Stimulated activated naive CD4-positive, alpha-beta T cell treated with Interleukin-2 at 50 U/mL for 16 hours (primary cell): ENCODE data around the gene PSRC1.

Experiments
- DNase-seq: peaks from one replicate; lab custom pipeline; 2025; lab: John Stamatoyannopoulos, UW

Gene PSRC1

DNA sequence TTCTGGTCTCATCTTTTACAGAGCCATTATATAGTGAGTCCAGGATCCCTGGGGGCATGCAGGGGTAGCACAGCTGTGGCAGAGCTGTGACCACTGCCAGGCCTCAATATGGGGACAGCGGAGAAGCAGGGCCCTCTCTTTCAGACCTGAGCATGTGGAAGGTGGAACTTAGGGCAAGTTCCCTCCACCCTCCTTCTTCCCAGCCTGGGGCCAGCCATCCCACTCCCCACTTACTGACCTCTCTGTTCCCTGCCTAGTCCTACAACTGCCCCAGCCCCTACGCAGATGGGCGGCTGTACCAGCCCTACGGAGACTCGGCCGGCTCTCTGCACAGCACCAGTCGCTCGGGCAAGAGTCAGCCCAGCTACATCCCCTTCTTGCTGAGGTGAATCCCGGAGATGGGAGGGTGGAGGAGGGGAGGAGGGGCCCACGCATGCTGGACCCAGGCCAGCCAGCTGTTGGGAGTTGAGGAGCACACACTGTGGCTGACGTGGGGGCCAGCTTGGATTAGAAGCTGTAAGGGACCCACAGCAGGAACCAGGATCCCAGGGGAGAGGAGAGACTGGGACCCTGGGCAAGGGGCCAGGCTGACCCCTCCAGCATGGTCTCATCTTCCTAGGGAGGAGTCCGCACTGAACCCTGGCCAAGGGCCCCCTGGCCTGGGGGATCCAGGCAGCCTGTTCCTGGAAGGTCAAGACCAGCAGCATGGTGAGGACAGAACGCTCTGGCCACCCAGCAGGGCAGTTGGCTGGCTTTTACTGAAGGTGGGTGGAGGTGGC, 10.7 kb downstream of the PSRC1 start:
- no peak for DNase-seq

DNA sequence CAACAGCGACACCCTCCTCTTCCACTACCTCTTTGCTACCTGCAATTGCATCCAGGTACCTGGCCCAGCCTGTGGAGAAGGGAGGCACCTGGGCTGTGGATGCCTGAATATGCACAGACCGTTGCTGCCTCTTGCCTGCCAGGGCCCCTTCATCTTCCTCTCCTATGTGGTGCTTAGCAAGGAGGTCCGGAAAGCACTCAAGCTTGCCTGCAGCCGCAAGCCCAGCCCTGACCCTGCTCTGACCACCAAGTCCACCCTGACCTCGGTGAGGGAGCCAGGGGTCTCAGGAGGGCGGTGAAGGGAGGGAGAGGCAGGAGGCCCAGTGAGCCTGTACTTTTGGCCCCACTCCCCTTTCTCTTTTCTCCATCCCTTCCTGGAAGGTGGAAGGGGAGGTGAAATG, 11.5 kb downstream of the PSRC1 start:
- DNase-seq = no peak

DNA sequence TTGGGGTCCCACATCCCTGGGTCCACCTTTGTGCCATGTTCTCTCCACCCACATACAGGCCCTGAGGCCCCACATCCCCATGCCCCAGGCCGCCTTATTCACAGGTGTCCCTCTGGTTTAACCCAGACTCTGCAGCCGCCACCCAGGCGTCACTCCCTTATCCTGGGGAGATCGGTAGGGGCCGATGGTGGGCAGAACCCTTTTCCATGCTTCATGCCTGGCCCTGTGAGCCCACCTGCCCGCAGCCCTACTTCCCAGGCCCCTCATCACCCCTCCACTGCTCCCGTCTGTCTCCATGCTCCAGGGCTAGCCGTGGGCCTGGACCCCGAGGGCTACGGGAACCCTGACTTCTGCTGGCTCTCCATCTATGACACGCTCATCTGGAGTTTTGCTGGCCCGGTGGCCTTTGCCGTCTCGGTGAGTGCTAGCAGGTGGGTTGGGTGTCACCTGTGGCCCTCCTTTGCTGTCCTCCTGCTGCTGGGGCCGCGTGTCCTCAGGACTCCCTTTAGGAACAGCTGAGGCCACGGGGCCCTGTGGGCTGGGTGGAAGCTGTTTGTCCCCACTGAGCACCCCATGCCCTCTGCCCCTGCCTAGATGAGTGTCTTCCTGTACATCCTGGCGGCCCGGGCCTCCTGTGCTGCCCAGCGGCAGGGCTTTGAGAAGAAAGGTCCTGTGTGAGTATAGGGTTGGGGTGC, 12.2 kb downstream of the PSRC1 start:
- no peak for DNase-seq

DNA sequence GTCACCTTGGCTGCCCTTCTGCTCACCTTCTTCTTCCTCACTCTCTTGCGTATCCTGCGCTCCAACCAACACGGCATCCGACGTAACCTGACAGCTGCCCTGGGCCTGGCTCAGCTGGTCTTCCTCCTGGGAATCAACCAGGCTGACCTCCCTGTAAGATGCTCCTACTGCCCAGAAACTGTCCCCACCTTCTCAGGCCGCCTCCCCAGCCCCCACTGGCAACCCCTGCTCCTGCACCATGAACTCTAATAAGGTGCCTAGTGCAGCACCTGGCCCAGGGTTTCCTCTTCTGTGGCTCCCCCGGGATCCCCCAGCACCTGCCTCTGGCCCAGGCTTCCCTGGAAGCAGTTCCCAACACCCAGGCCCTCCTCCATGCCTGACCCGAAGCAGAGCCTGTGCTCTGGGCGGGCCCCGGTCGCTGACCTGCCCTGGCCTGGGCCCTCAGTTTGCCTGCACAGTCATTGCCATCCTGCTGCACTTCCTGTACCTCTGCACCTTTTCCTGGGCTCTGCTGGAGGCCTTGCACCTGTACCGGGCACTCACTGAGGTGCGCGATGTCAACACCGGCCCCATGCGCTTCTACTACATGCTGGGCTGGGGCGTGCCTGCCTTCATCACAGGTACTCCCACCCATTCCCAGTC, 12.8 kb downstream of the PSRC1 start:
- DNase-seq = no peak

DNA sequence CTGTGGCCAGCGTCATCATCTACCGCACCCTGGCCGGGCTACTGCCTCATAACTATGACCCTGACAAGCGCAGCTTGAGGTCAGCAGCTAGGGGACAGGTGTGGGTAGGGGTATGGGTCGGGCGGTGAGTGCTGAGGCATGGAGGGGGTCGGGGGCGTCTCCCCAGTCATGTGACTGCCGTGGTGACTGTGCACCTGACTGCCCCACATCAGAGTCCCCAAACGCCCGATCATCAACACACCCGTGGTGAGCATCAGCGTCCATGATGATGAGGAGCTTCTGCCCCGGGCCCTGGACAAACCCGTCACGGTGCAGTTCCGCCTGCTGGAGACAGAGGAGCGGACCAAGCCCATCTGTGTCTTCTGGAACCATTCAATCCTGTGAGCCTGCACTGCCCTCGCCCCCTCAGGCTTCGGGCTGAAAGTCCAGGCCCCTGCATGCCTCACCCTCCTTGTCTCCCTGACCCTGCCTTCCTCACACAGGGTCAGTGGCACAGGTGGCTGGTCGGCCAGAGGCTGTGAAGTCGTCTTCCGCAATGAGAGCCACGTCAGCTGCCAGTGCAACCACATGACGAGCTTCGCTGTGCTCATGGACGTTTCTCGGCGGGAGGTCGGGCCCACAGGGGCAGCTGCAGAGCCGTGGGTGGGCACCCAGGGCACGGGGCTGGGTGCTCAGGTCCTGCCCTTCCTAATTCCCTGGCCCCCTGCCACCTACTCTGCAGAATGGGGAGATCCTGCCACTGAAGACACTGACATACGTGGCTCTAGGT, 13.5 kb downstream of the PSRC1 start:
- no peak for DNase-seq

DNA sequence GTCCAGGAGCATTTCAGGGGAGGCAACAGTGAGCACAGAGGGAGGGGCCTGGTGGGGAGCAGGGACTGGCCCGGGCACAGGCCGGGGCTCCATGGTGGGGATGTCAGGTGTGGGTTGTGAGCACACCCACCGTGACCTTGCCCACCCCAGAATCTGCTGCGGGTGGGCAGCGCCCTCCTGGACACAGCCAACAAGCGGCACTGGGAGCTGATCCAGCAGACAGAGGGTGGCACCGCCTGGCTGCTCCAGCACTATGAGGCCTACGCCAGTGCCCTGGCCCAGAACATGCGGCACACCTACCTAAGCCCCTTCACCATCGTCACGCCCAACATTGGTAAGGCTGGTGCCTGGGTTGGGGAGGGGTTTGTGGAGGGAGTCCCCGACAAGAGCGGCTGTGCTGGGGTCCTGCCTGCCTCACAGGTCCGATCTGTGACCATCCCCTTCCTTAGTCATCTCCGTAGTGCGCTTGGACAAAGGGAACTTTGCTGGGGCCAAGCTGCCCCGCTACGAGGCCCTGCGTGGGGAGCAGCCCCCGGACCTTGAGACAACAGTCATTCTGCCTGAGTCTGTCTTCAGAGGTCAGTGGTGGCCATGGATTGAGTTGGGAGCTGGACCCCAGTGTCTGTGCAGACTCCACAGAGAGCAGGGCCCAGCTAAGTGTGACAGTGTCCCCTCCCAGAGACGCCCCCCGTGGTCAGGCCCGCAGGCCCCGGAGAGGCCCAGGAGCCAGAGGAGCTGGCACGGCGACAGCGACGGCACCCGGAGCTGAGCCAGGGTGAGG, 14.3 kb downstream of the PSRC1 start:
- no peak for DNase-seq

DNA sequence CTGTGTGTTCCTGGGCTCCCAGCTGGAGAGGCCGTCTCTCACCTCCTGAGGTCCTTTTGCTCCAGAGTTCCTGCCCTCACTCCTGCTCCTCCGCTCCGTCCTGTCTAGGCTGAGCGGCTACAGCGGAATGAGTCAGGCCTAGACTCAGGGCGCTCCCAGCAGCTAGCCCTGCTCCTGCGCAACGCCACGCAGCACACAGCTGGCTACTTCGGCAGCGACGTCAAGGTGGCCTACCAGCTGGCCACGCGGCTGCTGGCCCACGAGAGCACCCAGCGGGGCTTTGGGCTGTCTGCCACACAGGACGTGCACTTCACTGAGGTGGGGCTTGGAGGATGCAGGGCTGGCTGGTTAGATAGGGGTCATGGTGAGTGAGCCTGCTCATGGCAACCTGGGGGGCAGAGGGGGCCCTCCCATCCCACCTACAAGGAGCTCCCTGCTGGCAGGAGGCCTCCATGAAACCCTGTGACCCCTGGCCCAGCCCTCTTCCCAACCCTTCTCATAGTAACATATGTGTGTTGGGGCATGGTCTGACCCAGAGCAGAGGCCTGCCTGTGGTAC, 15.1 kb downstream of the PSRC1 start:
- no peak for DNase-seq

DNA sequence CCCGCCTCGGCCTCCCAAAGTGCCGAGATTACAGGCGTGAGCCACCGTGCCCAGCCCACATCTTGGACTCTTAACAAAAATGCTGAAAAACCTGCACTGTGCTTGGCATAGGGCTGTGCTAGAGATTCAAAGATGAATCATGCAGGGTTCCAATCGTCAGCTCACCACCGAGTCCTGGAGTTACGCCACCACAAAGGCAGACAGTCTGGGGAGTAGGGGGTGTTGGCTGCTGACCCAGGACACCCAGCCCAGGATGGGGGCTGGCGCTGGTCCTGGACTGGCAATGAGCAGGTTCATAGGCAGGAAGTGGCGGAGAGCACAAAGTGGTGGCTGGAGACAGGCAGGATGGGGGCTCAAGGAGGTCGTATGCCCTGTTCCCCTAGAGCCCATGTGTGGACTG, 16.0 kb downstream of the PSRC1 start:
- DNase-seq = no peak

DNA sequence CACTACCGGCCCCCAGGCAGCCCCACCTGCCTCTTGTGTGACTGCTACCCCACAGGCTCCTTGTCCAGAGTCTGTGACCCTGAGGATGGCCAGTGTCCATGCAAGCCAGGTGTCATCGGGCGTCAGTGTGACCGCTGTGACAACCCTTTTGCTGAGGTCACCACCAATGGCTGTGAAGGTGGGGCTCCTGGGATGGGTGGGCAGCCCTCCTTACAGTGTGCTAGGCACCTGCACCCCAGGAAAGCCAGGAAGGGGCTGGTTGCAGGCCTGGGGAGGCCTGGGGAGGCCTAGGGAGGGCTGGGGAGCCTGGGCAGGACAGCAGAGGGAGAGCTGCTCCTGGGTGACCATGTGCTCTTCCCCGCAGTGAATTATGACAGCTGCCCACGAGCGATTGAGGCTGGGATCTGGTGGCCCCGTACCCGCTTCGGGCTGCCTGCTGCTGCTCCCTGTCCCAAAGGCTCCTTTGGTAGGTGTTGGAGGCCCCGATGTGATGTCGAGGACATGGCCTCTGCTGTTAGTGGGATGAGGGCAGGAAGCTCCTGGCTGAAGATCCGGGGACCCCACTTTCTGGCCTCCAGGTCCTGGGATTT, 17.1 kb downstream of the PSRC1 start:
- no peak for DNase-seq

DNA sequence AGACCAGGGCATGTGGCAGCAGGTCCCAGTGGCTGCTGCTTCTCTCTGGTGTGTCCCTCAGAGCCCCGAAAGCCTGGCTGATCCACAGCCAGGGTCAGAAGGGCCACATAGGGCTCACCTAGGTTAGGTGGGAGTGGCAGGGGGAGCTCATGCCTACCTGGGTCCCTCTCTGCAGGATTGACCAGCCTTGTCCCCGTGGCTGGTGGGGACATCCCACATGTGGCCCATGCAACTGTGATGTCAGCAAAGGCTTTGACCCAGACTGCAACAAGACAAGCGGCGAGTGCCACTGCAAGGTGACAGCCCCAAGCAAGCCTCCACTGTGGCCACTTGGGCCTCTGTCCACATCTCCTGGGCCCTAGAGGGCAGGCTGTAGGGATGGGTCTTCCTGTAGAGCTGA, 17.9 kb downstream of the PSRC1 start:
- DNase-seq = no peak

DNA sequence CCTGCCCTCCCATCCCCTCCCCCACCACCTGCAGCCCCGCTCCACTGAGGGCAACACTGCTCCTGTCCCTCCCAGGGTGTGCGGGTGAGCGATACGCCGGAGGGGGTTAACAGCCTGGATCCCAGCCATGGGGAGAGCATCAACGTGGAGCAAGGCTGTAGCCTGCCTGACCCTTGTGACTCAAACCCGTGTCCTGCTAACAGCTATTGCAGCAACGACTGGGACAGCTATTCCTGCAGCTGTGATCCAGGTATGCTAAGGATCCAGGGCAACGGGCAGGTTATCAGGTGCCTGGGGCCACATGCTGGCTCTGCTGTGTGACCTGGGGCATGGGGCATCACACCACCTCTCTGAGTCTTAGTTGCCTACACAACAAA, 18.6 kb downstream of the PSRC1 start:
- no peak for DNase-seq

DNA sequence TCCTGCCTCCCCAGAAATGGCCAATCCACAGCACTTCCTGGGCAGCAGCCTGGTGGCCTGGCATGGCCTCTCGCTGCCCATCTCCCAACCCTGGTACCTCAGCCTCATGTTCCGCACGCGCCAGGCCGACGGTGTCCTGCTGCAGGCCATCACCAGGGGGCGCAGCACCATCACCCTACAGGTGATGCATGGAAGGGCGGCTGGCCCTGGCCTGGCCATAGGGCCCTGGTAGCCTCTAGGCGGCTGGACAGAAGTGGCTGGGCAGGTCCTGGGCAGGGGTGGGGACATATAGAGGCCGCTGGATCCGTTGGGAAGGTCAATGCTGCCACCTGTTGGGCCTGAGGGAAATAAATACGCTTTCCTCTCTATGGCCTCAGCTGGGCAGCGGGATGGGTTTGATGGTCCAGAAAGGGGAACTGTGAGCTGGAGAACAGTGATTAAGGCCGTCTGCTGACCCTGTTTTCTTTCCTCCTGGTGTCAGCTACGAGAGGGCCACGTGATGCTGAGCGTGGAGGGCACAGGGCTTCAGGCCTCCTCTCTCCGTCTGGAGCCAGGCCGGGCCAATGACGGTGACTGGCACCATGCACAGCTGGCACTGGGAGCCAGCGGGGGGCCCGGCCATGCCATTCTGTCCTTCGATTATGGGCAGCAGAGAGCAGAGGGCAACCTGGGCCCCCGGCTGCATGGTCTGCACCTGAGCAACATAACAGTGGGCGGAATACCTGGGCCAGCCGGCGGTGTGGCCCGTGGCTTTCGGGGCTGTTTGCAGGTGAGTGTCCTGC, 19.2 kb downstream of the PSRC1 start:
- peak; percentile 58 for DNase-seq

DNA sequence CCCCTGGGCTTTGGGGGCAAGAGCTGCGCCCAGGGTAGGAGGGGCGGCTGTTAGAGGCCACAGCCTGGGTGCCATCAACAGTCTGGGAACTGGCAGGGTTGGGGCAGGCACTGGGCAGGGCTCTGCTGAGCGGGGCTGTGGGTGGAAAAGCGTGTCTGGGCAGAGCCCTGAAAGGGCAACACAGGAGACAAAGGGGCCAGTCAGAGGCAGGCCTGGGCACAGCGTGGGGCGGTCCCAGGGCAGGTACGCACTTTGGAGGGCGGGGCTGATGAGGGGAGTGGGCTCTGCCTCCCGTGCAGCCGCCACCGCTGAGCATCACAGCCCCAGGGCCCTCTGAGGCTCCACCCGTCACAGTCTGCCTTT, 19.7 kb downstream of the PSRC1 start:
- no peak for DNase-seq

DNA sequence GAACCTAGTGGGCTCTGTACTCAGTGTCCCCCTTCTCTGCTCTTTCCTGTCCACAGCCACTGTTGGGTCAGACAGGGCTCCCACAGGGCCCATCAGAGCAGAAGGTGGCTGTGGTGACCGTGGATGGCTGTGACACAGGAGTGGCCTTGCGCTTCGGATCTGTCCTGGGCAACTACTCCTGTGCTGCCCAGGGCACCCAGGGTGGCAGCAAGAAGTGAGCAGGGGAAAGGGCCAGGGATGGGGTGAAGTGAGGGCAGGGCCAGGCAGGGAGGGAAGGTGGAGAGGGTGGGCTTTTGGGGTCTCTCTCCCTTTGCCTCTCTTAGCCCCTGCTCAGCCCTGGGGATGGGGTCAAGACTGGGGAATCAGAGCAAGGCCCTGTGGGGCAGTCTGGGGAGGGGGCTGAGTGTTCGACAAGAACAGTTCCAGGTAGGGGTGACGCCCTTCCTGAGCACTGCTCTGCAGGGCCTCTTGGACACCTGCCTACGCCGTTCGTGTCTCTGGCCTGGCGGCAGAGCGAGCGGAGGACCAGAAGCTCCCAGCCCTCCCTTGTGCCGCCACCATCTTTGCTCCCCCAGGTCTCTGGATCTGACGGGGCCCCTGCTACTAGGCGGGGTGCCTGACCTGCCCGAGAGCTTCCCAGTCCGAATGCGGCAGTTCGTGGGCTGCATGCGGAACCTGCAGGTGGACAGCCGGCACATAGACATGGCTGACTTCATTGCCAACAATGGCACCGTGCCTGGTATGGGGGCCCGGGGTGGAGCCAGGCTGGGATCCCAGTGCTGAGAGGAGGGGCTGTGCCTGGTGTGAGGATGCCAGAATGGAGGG, 20.5 kb downstream of the PSRC1 start:
- DNase-seq = no peak

DNA sequence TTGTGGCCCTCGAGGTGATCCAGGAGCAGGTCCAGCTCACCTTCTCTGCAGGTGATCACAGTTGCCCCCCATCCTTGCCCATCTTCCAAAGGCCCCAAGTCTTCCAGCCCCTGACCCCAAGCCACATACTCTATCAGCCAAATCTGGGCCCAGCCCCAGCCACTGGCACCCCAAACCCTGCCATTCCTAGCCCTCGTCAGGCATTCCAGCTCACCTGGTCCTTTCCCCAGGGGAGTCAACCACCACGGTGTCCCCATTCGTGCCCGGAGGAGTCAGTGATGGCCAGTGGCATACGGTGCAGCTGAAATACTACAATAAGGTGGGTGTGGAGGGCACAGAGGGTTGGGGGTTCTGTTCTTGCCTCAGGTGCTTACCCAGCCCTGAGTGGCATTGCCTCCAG, 21.4 kb downstream of the PSRC1 start:
- no peak for DNase-seq

DNA sequence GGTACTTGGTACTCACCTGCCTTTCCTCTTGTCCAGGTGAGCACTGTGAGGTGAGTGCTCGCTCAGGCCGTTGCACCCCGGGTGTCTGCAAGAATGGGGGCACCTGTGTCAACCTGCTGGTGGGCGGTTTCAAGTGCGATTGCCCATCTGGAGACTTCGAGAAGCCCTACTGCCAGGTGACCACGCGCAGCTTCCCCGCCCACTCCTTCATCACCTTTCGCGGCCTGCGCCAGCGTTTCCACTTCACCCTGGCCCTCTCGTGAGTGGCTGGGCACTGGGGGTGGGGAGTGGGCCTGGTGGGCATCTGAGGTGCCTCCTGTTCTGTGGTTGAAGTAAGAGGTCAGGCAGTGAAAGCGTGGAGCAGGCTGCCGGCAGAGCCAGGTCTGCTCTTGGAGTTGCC, 21.9 kb downstream of the PSRC1 start:
- no peak for DNase-seq

DNA sequence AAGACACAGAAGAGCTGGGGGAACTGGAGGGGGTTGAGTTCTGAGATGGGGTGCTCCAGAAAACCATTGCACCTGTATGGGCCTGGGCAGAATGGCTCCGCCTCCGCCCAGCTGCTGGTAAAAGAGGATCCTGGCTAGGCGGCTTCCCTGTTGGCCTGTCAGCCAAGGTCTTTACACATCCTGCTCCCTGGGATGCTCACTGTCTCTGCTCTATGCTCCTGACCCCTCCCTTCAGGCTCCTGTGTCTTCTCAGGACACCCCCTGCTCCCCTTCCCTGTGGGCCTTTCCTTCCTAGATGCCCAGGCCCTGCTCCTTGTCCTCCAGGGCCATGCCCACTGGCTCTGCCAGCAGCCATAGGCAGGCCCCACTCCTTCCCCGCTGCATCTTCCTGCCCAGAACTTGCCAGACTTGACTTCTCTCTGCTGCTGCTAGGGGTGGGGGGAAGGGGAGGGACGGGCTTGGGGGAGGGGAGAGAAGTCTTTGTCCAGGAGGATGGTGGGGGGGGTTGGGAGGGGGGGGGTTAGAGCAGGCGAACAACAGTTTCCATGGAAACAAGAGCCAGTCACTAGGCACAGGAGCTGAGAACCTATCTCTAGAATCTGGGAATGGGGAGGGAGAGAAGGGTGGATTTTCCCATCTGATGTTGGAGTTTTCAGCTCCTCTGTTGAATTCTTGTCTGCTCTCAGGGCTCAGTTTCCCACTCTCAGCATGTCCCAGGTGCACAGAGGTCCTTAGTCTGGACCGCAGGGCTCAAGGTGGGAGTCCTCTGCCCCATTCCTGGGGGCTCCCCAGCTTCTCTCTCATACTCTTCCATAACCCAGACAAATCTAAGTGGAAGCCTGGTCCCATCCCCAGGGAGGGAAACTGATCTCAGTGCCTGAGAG, 23.0 kb downstream of the PSRC1 start:
- DNase-seq = no peak
